DOHH2 (cell line): ENCODE results near the gene KCNIP2.

ENCODE experiments used
- CTCF ChIP-seq: fragments of 200-600 bp; sonication (generic); IDR thresholded peaks from one replicate; pipeline ENCODE4 v1.5.1; 2014; ENCODE audit warnings: antibody characterized with exemption, mild to moderate bottlenecking, low read depth, low read length; ENCODE audit not compliant: poor library complexity, severe bottlenecking
- EZH2phosphoT487 ChIP-seq: fragments of 200-600 bp; sonication (generic); IDR thresholded peaks from 2 replicates; pipeline ENCODE4 v1.6.1; 2017; ENCODE audit warnings: borderline replicate concordance, mild to moderate bottlenecking, antibody characterized with exemption, low read length, moderate library complexity, mixed read lengths

DNA sequence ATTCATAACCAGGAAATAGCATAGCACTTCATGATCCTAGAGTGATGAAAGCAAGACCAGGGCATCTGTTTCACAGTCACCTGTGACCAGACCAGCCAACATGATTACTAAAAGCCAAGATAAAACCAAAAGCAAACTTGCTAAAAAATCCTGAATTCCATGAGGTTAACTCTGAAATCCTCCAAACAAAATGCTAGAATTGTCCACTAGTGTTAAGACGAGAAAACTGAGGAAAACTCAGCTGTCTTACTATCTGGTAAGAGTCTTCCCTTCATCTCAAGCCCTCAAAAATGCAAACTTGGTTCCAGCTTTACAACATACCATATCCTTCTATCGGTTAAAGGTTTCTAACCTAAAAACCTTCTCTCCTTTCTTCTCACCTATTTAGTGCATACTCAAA is 59.0 kb downstream of the KCNIP2 start:
- TF ChIP-seq CTCF (no peak), EZH2phosphoT487 (no peak)
